ENCODE data around the gene TIGIT. TPM values are rescaled to one million over a fixed set of nuclear protein-coding genes. Genes with fewer than 3 reads are reported as not detected.

TIGIT gene
- total RNA-seq, 1 experiment from 2014 or later, result not detected

DNA sequence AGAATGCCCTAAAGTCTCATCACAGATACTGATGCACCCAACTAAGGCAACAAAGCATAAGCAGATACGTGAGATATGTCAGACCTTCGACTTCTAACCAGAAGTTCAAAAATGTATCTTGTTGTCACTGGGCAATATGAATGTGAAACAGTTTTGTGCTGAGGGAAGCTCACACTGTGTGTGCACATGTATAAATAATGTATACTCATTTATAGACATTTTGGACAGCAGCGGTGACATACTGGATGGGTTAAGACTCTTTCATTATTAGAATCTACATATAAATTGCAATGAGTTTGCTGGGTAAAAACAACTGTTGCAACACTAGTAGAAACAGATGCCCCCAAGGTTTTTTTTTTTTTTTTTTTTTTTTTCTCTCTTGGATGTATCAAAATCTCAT, 37.9 kb downstream of the TIGIT start:
- Histone ChIP-seq H2BK12ac (ENCODE audit: insufficient read length, low read depth, low read length) (no peak overlapping the region), H3K79me1 (ENCODE audit: insufficient read depth, low read depth, low read length, poor library complexity, severe bottlenecking) (no peaks in the 10 kb centered on the region), H2BK120ac (ENCODE audit: low read depth, low read length, poor library complexity, severe bottlenecking) (no peak overlapping the region), H3K9me3 (ENCODE audit: control insufficient read depth, low read depth, low read length) (no peaks in the 10 kb centered on the region), H2BK5ac (ENCODE audit: insufficient read length, low read length) (no peak overlapping the region), H3K79me2 (ENCODE audit: insufficient read depth, low read length) (no peaks in the 10 kb centered on the region), H4K8ac (replicated peaks; ENCODE audit: insufficient read length, low read depth, low read length) (no peak overlapping the region), H3K56ac (ENCODE audit: insufficient read length, low read depth, low read length) (no peak overlapping the region), H3K9ac (ENCODE audit: extremely low read depth, insufficient read length, low read length) (no peak overlapping the region), H2AK5ac (ENCODE audit: insufficient read length, low read length) (no peak overlapping the region), H3K4ac (ENCODE audit: low read depth, low read length) (no peak overlapping the region), H2BK15ac (ENCODE audit: low read depth, low read length) (no peak overlapping the region), H3K14ac (ENCODE audit: insufficient read depth, low read length) (no peak overlapping the region), H2AFZ (ENCODE audit: low read length) (no peak overlapping the region), H4K91ac (ENCODE audit: insufficient read length, low read depth, low read length) (no peak overlapping the region), H4K20me1 (ENCODE audit: control insufficient read depth, insufficient read depth, insufficient read length) (no peaks in the 10 kb centered on the region), H3K4me1 (ENCODE audit: insufficient read depth, low read length) (no peaks in the 10 kb centered on the region; the same call in 1 of the 2 replicates), H2BK20ac (ENCODE audit: low read depth, low read length, poor library complexity, severe bottlenecking) (no peak overlapping the region), H3T11ph (ENCODE audit: low read length) (no peak overlapping the region), H3K23me2 (ENCODE audit: insufficient read length, low read depth, low read length, poor library complexity, severe bottlenecking) (peaks cover 2% of the 10 kb centered on the region), H3K27me3 (ENCODE audit: insufficient read depth, low read length) (no peaks in the 10 kb centered on the region), H3K4me2 (ENCODE audit: insufficient read depth, insufficient read length, low read length) (no peak overlapping the region), H3K27ac (ENCODE audit: insufficient read length, low read depth, low read length) (no peak overlapping the region), H3K18ac (ENCODE audit: insufficient read length, low read depth, low read length) (no peak overlapping the region), H4K5ac (ENCODE audit: insufficient read length, low read depth, low read length) (no peak overlapping the region), H3K23ac (ENCODE audit: insufficient read length, low read depth, low read length) (no peak overlapping the region)
- H3K27me3 Mint-ChIP-seq (ENCODE audit: low read depth), result no peaks in the 10 kb centered on the region
- no CpG with 5 or more reads among the region's 3 CpGs for WGBS (ENCODE audit: extremely low coverage, insufficient read length, low lambda C conversion rate)
- peaks cover 0 to 12% (median 2%) of the 10 kb centered on the region in 3 experiments; a peak in 2 of 7 replicates for H3K36me3 Mint-ChIP-seq (ENCODE audit: insufficient read depth in 1 of 3, low read depth in 3 of 3)
- H3K9me3 Mint-ChIP-seq, result peaks cover 0 to 4% of the 10 kb centered on the region in 2 experiments; a peak in 1 of 5 replicates
- TF ChIP-seq, protein P1, sequence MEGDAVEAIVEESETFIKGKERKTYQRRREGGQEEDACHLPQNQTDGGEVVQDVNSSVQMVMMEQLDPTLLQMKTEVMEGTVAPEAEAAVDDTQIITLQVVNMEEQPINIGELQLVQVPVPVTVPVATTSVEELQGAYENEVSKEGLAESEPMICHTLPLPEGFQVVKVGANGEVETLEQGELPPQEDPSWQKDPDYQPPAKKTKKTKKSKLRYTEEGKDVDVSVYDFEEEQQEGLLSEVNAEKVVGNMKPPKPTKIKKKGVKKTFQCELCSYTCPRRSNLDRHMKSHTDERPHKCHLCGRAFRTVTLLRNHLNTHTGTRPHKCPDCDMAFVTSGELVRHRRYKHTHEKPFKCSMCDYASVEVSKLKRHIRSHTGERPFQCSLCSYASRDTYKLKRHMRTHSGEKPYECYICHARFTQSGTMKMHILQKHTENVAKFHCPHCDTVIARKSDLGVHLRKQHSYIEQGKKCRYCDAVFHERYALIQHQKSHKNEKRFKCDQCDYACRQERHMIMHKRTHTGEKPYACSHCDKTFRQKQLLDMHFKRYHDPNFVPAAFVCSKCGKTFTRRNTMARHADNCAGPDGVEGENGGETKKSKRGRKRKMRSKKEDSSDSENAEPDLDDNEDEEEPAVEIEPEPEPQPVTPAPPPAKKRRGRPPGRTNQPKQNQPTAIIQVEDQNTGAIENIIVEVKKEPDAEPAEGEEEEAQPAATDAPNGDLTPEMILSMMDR (conservative IDR thresholded peaks at IDR 0.05), result no peak
- no peak overlapping the region for H3K4me3 Mint-ChIP-seq
- no peak overlapping the region for H3K27ac Mint-ChIP-seq
- H3K4me1 Mint-ChIP-seq, result peaks cover 50 to 56% of the 10 kb centered on the region in 2 experiments
- DNase-seq, result no peak
